Activated CD8-positive, alpha-beta T cell treated with anti-CD3 and anti-CD28 coated beads for 36 hours (primary cell): Measurements from ENCODE around the gene EXOSC7. TPM values are rescaled to one million over a fixed set of nuclear protein-coding genes. Genes with fewer than 3 reads are reported as not detected.
A peak's percentile ranks its signal among the peaks of the same experiment; 100 is the strongest.

Experiments
- ATAC-seq: fragments of 200-7000 bp; cut with Tn5 transposase; one replicate; pipeline ENCODE4 v1.10.0; 2021; ENCODE audit warnings: mild to moderate bottlenecking, moderate library complexity
- CTCF ChIA-PET: fragments of 350-600 bp; sonication (Branson Sonifier 250); formaldehyde crosslinking; loops from one replicate; lab custom pipeline; 2021; ENCODE audit warnings: antibody characterized with exemption; lab: Charles Lee
- POLR2A ChIA-PET: fragments of 350-600 bp; sonication (Branson Sonifier 250); formaldehyde crosslinking; loops from one replicate; lab custom pipeline; 2021; ENCODE audit warnings: antibody characterized with exemption; lab: Charles Lee
- DNase-seq: peaks from one replicate; pipeline ENCODE4 v3.0.0-alpha.2; 2020
- H3K27ac Mint-ChIP-seq: one replicate; pipeline ENCODE4 v1.8.0; 2021; ENCODE audit warnings: mild to moderate bottlenecking, mixed read lengths
- H3K27me3 Mint-ChIP-seq: one replicate; pipeline ENCODE4 v1.8.0; 2021; ENCODE audit warnings: mixed read lengths
- H3K36me3 Mint-ChIP-seq: one replicate; pipeline ENCODE4 v1.8.0; 2021; ENCODE audit warnings: low read depth, mixed read lengths
- H3K4me1 Mint-ChIP-seq: one replicate; pipeline ENCODE4 v1.8.0; 2021; ENCODE audit warnings: low read depth, mixed read lengths
- H3K4me3 Mint-ChIP-seq: one replicate; pipeline ENCODE4 v1.8.0; 2021; ENCODE audit warnings: mild to moderate bottlenecking, moderate library complexity, mixed read lengths
- H3K9me3 Mint-ChIP-seq: one replicate; pipeline ENCODE4 v1.8.0; 2021; ENCODE audit warnings: mixed read lengths
- CTCF ChIP-seq: fragments of 200-600 bp; IDR thresholded peaks from one replicate; pipeline ENCODE4 v1.8.0; 2022; ENCODE audit warnings: antibody characterized with exemption, mild to moderate bottlenecking
- intact Hi-C: fragments of 100-400 bp; cut with micrococcal nuclease; formaldehyde crosslinking; loops from one replicate; pipeline ENCODE4 v1.10.0; 2022
- total RNA-seq, 2 experiments: library from RNA; stranded (reverse); gene quantifications; one replicate each; pipeline ENCODE4 v1.2.3, GENCODE V29; 2021

EXOSC7 gene
- total RNA-seq, 2 experiments from 2014 or later = 79.8 to 80.7 TPM

DNA sequence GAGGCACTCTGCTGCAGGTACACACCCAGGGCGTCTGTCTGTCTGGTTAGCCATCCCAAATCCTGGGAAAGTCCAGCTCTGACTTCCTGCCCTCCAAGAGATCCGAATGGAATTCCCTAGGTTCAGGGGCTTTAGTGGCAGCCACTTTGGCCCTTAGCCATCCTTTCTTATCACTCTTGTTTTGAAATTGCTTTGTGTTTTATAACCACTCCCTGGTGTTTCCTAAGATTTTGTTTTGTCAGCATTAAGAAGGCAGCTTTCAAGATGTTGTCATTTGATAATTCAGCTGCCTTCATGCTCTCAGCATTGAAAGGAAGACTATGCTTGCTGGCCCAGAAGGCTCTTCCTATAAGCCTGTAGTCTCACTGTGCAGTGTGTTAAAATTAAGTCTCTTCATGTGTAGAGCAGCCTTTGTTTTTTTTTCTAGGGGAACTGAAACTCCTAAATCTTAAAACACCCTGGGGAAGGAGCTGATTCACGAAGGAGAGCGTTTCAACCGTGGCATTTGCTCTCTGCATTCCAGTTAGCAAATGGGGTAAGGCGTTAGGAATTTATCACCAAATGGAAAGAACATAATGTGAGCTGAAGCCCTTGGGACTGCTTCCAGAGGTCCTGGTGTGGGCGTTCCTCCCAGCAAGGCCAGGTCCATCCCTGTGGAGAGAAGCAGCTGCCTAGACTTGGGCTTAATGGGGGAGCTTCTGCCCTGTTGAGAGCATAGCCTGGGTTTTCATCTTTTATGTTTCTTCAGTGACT, 35.9 kb downstream of the EXOSC7 start:
- Mint-ChIP-seq H3K27ac (no peak overlapping the region), H3K36me3 (peaks cover 32% of the 10 kb centered on the region), H3K4me1 (peaks cover 3% of the 10 kb centered on the region), H3K4me3 (no peak overlapping the region), H3K9me3 (no peaks in the 10 kb centered on the region), H3K27me3 (no peaks in the 10 kb centered on the region)
- ATAC-seq (no peak), DNase-seq (no peak)
- ChIA-PET CTCF (interaction anchor here (0.8 kb wide), 1 partner anchor 9 kb away, joined by 3 read pairs; no protein-coding TSS in a partner anchor), POLR2A (no interaction called here)
- intact Hi-C loops = no loop called here
- TF ChIP-seq CTCF = no peak

GRCh38 chr3:45012577-45012976, 36.5 kb downstream of the EXOSC7 start:
- POLR2A ChIA-PET = interaction anchor here (0.6 kb wide), 1 partner anchor 17 kb away, joined by 3 read pairs; no protein-coding TSS in a partner anchor
- DNase-seq = no peak
- CTCF ChIA-PET = no interaction called here
- peaks cover 26% of the 10 kb centered on the region for H3K36me3 Mint-ChIP-seq
- no peak overlapping the region for H3K27ac Mint-ChIP-seq
- no peak for ATAC-seq
- intact Hi-C loops = no loop called here
- no peak for TF ChIP-seq CTCF
- no peaks in the 10 kb centered on the region for H3K27me3 Mint-ChIP-seq
- no peaks in the 10 kb centered on the region for H3K4me1 Mint-ChIP-seq
- no peak overlapping the region for H3K4me3 Mint-ChIP-seq
- H3K9me3 Mint-ChIP-seq = no peaks in the 10 kb centered on the region

DNA sequence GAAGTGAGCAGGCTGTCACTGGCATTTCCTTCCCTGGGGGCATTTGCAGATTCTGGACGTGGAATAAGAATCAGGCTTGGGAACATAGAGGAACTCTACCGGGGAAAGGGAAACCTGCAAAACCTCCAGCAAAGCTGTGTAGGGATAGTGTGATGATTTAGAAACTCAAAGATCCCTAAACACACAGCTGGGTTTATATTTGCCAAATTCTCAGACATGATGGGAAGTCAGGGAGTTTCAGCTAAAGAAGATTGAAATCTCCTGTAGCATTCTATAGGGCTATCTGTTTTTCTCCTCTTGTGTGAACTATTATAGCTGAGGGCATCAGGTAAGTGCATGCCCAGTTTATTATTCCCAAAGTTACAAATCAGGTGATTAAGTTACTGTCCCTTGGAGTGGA, 40.9 kb downstream of the EXOSC7 start:
- no peaks in the 10 kb centered on the region for H3K9me3 Mint-ChIP-seq
- no peak overlapping the region for H3K4me3 Mint-ChIP-seq
- CTCF ChIA-PET = no interaction called here
- no peaks in the 10 kb centered on the region for H3K27me3 Mint-ChIP-seq
- intact Hi-C loops = no loop called here
- TF ChIP-seq CTCF = no peak
- H3K4me1 Mint-ChIP-seq = peaks cover 13% of the 10 kb centered on the region
- POLR2A ChIA-PET = interaction anchor here (0.5 kb wide), 1 partner anchor 318 kb away, joined by 3 read pairs; no protein-coding TSS in a partner anchor
- DNase-seq (no peak), ATAC-seq (no peak)
- no peak overlapping the region for H3K27ac Mint-ChIP-seq
- peaks cover 14% of the 10 kb centered on the region for H3K36me3 Mint-ChIP-seq

GRCh38 chr3:45017821-45018220, 41.8 kb downstream of the EXOSC7 start:
- Mint-ChIP-seq H3K27me3 (no peaks in the 10 kb centered on the region), H3K9me3 (no peaks in the 10 kb centered on the region), H3K36me3 (peaks cover 7% of the 10 kb centered on the region), H3K4me3 (no peak overlapping the region), H3K27ac (no peak overlapping the region), H3K4me1 (peaks cover 13% of the 10 kb centered on the region)
- intact Hi-C loops = no loop called here
- CTCF ChIA-PET = no interaction called here
- ATAC-seq (no peak), DNase-seq (no peak)
- no peak for TF ChIP-seq CTCF
- POLR2A ChIA-PET = no interaction called here

DNA sequence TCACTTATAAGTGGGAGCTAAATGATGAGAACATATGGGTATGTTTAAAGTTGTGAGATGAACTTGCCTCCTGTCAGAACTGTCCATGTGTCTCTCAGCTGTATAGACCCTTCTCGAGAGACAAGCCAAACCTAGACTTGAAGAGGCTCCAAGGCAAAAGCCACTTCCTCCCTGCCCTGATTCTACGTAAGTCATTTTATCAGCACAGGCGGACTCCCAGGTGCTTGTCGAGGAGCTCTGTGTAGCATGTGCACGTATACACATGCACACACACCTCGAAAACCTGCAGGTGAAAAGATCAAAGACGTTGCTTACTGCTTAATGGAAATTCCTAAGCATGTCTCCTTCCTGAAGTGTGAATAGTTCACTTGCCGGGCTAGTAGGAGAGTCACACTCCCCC, 44.5 kb downstream of the EXOSC7 start:
- Mint-ChIP-seq H3K9me3 (no peaks in the 10 kb centered on the region), H3K4me3 (no peak overlapping the region), H3K27me3 (no peaks in the 10 kb centered on the region), H3K4me1 (peaks cover 13% of the 10 kb centered on the region), H3K36me3 (peaks cover 3% of the 10 kb centered on the region), H3K27ac (peak overlapping the region; percentile 0)
- DNase-seq = no peak
- peak; percentile 55 for ATAC-seq
- POLR2A ChIA-PET = interaction anchor here (1.2 kb wide), 1 partner anchor 27 kb away, joined by 3 read pairs; no protein-coding TSS in a partner anchor
- CTCF ChIA-PET = interaction anchor here (1.2 kb wide), 1 partner anchor 9 kb away, joined by 3 read pairs; no protein-coding TSS in a partner anchor
- no peak for TF ChIP-seq CTCF
- intact Hi-C loops = no loop called here
